Activated T-cell treated with anti-CD3 and anti-CD28 coated beads, Interleukin-2, amount 50 U/mL, for 48 hours (primary cell): Measurements from ENCODE around the gene BCL11B.

ENCODE experiments used
- DNase-seq, 2 experiments: peaks; one replicate each; pipeline ENCODE4 v3.0.0-alpha.2; 2020

Gene BCL11B

DNA sequence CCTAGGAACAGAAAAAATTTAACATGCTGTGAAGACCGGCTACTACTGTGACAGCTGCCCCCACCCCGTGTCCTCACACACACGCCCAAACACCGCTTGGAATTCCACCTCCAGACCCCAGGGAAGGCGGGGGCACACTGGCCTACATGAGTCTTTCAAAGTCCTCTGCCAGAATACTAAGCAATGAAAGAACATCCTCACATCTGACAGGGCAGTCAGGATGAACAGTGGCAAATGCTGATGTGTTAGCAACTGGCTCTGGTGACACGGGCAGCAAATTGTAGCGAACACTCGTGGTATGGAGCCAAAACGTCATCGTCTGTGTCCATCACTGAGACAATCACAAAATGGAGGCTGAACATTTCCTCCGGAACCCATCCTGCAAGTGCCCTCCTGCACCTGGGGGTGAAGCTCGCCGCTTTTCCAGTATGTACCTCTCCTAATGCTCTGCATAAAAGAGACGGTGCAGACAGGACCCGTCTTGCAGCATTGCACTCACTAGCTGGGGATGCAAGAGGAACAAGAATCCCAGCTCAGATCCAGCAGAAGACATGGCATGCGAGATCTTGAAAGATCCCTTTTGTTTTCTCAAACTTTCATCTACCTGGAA is 94.8 kb downstream of the BCL11B start:
- DNase-seq = peak; percentile 15 to 21

- DNase-seq = peak; percentile 15 to 19
These were observed 95.6 kb downstream of the BCL11B start for GRCh38 chr14:99176156-99176945.

GRCh38 chr14:99175331-99176155 is 96.5 kb downstream of the BCL11B start:
- DNase-seq = peak; percentile 7 to 11

DNA sequence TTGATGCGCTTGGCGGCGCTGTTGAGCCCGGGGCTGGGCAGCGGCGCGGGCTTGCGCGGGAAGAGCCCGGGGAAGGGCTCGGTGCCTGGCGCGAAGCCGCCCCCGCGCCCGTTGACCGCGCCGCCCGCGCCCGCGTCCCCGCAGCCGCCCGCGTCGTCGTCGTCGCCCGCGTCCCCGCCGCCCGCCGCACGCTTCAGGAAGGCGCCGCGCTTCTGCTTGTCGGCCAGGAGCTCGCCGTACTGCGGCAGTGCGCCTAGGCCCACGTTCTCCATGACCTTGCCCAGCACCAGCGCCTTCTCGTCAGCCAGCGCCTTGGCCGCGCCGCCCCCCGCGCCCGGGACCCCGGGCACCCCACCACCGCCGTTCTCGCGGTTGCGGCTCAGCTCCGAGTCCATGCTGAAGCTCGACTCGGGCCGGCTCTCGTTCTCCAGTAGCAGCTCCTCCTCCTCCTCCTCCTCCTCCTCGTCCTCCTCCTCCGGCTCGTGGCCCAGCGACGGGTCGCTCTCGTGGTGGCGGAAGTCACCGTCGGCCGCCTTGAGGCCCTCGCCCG is 97.2 kb downstream of the BCL11B start:
- DNase-seq = peak in 1 of 2 experiments; percentile 12

DNA sequence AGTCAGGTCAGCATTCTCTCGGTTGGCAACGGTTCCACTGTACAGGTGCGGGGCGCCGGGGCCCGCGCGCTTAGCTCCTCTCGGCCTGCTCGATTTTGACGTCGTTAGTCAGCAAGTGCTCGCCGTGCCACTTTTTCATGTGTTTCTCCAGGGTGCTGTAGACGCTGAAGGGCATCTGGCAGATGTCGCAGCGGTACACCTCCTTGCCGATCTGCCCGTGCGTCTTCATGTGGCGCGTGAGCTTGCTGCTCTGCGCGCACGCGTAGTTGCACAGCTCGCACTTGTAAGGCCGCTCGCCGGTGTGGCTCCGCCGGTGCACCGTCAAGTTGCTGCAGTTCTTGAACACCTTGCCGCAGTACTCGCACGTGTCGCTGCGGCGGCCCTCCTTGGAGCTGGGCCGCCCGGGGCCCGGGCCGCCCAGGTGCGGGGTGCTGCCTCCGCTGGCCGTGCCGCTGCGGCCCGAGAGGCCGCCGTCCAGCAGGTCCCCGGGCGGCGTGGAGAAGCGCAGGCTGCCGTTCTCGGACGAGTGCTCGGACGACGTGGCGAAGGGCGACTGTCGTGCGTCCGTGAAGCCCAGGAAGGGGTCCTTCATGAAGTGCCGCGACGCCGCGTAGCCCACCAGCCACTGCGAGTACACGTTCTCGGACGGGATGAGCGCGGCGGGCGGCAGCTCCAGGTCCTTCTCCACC is 97.8 kb downstream of the BCL11B start:
- DNase-seq = peak; percentile 15

- no peak for DNase-seq
These were observed 98.5 kb downstream of the BCL11B start for GRCh38 chr14:99173506-99173905.

DNA sequence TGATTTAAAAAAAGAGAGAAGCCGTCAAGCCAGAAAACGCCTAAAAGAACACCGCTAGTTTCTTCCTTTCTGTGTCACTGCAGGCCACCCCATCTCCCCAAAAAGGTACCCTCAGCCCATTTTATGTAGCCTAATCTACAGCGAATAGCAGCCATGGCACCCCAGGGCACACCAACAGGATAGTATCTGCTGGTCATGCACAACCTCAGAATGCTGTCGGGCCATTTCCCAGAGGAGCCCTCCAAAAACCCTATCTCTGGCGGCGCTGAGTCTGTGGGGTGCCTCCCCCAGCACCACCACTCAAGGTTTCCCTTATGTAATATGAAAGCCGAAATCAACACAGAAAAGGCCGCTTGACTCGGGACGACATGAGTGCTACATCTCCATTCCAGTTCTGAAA is 98.9 kb downstream of the BCL11B start:
- peak; percentile 11 to 14 for DNase-seq

DNA sequence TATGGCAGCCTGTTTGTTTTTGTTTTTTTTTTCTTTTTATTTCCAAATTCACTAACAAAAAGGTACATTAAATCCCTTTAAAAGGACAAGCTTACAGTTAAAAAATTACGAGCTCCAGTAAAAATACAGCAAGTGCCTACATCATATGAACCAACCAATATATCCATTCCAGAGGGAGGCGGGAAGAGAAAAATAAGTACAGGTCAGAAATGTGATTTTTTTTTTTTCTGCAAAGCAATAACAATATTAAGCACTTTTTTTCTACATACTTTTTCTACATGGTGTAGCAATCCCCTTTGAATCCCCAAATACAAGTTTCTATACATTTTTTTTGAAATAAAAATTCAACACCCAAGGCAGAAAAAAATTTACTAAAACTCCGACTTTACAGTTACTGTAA is 100.6 kb downstream of the BCL11B start:
- no peak for DNase-seq

- peak; percentile 13 to 14 for DNase-seq
These were observed 102.1 kb downstream of the BCL11B start for GRCh38 chr14:99169776-99170356.

DNA sequence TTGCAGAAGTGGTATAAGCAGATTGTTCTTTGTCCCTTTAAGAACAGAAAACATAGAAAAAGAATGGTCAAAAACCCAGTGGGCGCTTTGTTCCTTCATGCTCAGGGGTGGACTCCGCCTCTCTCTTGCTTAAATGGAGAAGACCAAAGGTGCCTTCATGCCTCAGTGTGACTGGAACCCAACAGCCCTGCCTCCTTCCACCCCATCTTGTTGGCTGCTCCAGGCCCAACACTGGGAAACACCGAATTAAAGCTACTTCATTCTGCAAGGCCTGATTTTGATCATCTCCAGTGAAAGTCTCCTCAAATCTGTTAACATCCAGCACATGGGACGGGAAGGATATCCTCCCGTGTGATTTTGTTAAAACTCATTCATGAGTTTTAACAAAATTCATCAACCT is 103.7 kb downstream of the BCL11B start:
- DNase-seq = peak; percentile 19

DNA sequence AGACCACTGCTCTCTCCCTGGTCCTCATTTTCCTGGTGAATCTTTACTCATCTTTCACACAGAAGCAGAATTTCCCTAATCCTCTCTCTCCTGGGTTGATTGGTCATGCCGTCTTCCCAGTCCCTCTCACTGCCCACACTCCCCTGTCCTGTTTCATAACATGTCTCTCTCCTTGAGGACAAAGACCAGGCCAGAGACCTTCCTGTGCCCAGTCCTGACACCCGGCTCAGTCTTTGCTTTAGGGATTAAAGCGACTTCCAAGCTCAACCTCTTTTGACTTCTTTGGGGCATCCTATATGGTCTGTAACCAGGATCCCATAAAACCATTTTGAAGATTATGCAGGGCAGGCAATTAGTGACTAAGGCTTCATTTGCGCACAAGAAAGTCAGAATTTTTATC is 105.5 kb downstream of the BCL11B start:
- DNase-seq = peak; percentile 10 to 15

DNA sequence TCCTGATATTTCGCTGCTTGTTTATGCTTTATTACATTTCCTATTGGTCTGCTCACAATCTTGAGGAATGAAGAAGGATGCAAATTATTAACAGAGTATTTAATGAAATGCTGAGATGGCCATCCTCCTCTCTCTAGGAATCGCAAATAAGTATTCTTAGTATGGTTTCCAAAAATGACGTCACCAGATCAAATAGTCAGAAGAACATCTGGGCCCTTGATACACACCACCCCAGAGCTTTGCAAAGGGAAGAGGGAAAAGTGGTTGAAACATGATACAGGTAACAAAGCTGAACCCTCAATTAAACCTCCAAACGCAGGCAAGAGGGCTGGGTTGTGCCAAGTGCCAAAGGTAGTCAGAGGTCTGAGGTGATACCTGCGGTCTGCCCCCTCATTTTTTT is 107.3 kb downstream of the BCL11B start:
- no peak for DNase-seq

GRCh38 chr14:99163446-99163845 is 108.6 kb downstream of the BCL11B start:
- DNase-seq = peak; percentile 8 to 9

DNA sequence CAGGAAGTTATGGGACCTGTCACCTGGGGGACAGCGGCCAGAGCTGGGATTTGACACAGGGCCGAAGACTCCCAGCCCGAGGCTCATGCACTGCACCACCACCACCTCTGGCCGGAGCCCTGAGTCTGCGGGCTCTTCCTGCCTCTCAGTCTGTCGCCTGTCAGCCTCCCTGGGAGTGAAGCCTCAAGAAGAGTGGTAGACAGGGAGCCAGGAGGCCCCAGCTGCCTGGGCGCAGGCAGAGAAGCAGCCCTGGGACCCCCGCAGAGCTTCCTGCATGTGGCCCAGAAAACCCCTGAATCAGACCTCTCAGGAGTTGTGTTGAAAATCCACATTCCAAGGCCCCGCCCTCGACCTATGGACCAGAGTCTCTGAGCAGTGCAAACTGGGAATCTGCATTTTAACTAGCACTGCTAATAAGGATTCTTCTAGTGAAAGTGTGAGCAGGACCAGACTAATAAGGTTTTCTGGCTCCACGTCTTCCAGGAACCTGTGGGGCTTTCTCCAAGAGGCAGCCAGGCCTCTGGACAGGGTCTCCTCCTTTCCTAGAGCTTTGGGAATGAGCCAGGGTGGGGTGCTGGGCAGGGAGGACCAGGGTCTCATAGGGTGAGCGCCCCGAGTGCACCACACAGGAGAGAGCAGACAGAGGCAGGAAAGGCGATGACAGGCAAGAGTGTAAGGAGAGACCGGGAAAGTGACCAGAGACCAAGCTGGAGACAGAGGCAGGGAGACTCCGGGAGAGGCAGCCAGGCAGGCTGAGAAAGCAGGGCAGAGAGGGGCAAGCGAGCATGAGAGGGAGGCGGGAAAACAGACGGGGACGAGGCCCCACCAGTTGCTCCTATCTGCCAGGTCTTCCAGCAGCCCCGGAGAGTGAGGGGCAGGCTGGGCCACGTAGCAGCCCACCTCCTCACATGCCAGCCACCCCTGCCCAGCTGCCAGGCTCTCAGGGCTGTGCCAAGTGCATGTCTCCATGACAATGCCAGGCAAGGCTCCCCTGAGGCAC is 112.4 kb downstream of the BCL11B start:
- DNase-seq = peak; percentile 11 to 13

DNA sequence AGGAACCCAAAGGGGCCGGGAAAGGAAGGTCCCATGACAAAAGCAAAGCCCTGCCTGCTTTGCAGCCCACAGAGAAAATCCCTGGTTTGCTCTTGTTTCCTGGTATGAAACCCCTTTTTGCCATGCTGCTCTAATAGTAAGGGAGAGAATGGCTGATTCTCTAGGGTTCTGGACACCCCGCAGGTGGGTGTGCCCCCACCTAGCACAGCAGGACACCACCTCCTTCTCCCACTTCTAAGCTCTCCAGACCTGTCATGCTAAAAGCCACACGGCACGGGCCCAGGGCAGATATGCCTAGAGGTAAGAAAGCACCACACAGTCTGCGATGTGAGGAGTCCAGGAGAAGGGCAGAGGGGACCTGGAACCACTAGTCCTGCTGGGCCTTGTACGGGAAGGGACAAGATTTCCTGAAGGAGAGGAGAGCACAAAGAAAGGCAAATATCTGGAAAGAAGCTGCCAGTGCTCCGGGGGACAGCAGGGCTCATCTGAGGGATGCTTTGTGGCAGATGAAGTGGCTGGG is 113.3 kb downstream of the BCL11B start:
- peak in 1 of 2 experiments; percentile 11 for DNase-seq

- peak in 1 of 2 experiments; percentile 10 for DNase-seq
These were observed 113.8 kb downstream of the BCL11B start for GRCh38 chr14:99158150-99158549.

GRCh38 chr14:99157676-99158075 is 114.3 kb downstream of the BCL11B start:
- no peak for DNase-seq

GRCh38 chr14:99157246-99157645 is 114.8 kb downstream of the BCL11B start:
- peak in 1 of 2 experiments; percentile 8 for DNase-seq

DNA sequence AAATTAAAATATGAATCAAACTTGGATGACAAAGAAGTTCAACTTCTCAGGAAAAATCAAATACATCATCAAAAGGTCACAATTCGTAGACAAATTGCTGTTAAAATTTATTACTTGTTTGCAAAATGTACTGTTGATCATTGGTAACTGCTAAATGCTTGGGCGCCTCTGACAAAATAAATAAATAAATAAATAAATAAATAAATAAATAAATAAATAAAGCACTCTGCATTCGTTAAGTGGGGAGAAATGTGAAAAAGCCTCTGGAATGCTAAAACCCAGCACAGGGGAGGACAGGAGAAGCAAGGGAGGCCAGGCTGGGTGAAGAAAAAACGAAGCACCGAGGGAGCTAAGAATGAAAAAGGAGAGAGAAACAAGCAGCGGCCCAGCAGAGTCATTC is 115.2 kb downstream of the BCL11B start:
- no peak for DNase-seq

DNA sequence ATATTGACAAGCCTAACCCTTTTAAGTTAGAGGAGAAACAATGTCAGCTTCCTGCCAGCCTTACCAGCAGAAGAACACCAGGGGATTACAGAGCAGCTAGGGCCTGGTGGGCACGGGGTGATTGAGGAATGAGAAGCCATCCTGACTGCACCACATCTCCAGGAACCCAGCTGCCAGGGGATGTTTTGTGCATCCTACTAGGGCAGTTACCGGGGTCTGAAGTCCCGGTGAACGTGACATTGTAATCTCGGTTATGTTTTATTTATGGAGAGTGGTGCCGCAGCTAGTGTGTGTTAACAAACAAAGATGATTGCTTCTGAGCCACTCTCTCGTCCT is 115.9 kb downstream of the BCL11B start:
- DNase-seq = no peak
